A673 (cell line): ENCODE results near the gene IAH1.

Experiments used
- EZH2 ChIP-seq: fragments of 200-600 bp; sonication (generic); IDR thresholded peaks from 2 replicates; pipeline ENCODE4 v1.6.1; 2017; ENCODE audit warnings: borderline replicate concordance, low read depth, mild to moderate bottlenecking, mixed read lengths, antibody characterized with exemption, low read length; ENCODE audit not compliant: poor library complexity, severe bottlenecking
- TF ChIP-seq, protein P1 (sequence below): fragments of 300-800, 200-600 bp; sonication (generic); conservative IDR thresholded peaks from 2 replicates; pipeline ENCODE4 v1.5.1; 2017; ENCODE audit warnings: low read depth, mild to moderate bottlenecking, antibody characterized with exemption, low read length, moderate library complexity, mixed read lengths

GRCh38 chr2:9473308-9473984, 905 bp upstream of the IAH1 start:
- TF ChIP-seq, protein P1, sequence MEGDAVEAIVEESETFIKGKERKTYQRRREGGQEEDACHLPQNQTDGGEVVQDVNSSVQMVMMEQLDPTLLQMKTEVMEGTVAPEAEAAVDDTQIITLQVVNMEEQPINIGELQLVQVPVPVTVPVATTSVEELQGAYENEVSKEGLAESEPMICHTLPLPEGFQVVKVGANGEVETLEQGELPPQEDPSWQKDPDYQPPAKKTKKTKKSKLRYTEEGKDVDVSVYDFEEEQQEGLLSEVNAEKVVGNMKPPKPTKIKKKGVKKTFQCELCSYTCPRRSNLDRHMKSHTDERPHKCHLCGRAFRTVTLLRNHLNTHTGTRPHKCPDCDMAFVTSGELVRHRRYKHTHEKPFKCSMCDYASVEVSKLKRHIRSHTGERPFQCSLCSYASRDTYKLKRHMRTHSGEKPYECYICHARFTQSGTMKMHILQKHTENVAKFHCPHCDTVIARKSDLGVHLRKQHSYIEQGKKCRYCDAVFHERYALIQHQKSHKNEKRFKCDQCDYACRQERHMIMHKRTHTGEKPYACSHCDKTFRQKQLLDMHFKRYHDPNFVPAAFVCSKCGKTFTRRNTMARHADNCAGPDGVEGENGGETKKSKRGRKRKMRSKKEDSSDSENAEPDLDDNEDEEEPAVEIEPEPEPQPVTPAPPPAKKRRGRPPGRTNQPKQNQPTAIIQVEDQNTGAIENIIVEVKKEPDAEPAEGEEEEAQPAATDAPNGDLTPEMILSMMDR, result no peak
- TF ChIP-seq EZH2, result no peak
